ENCODE measurements around the gene ZFHX2.

DNA sequence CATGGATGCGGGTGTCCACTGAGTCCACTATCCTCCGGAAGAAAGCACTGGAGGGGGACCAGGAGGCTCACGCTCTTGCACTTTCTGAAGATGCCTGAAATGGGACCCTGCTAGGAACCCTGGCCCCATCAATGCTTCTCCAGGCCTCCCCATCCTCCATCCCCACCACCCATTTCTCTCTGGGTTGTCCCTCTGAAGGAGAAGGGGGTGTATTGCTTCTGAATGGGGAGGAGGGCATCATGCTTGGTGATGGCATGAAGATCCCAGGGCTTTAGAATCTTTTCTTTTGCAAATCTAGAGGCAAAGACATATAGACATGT lies 27.7 kb upstream of the ZFHX2 start:
- no peak for TF ChIP-seq POLR2AphosphoS5 (IDR thresholded peaks at IDR 0.05; ENCODE audit: insufficient read depth in 1 of 2, low read depth in 1 of 2)
- TF ChIP-seq, protein P1, sequence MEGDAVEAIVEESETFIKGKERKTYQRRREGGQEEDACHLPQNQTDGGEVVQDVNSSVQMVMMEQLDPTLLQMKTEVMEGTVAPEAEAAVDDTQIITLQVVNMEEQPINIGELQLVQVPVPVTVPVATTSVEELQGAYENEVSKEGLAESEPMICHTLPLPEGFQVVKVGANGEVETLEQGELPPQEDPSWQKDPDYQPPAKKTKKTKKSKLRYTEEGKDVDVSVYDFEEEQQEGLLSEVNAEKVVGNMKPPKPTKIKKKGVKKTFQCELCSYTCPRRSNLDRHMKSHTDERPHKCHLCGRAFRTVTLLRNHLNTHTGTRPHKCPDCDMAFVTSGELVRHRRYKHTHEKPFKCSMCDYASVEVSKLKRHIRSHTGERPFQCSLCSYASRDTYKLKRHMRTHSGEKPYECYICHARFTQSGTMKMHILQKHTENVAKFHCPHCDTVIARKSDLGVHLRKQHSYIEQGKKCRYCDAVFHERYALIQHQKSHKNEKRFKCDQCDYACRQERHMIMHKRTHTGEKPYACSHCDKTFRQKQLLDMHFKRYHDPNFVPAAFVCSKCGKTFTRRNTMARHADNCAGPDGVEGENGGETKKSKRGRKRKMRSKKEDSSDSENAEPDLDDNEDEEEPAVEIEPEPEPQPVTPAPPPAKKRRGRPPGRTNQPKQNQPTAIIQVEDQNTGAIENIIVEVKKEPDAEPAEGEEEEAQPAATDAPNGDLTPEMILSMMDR (IDR thresholded peaks at IDR 0.05): no peak

Measured in vagina (tissue), 2 donors.